Liver (tissue), 3 donors: ENCODE data around the gene ETV6.

ENCODE experiments used
- GABPA ChIP-seq, 2 donors: IDR thresholded peaks in 1 of 2; conservative IDR thresholded peaks in 1 of 2; 2 replicates each; pipeline ENCODE4 v1.6.1; 2016; ENCODE audit warnings: antibody characterized with exemption in 2 of 2, mild to moderate bottlenecking in 1 of 2, moderate library complexity in 1 of 2
- JUND ChIP-seq, 2 donors: IDR thresholded peaks; 2 replicates each; pipeline ENCODE4 v1.6.1; 2016; ENCODE audit warnings: antibody characterized with exemption in 2 of 2
- RAD21 ChIP-seq, 2 donors: IDR thresholded peaks; 2 replicates each; pipeline ENCODE4 v1.6.1; 2016; ENCODE audit warnings: antibody characterized with exemption in 2 of 2, mild to moderate bottlenecking in 2 of 2
- RXRA ChIP-seq, 2 donors: IDR thresholded peaks; 2 replicates each; pipeline ENCODE4 v1.6.1; 2017 to 2018; ENCODE audit warnings: antibody characterized with exemption in 2 of 2, mild to moderate bottlenecking in 1 of 2
- YY1 ChIP-seq: IDR thresholded peaks from 2 replicates; pipeline ENCODE4 v1.6.1; 2016; ENCODE audit warnings: antibody characterized with exemption, mild to moderate bottlenecking
- TF ChIP-seq, protein P1 (sequence below): fragments of 150-350 bp; IDR thresholded peaks from 2 replicates; pipeline ENCODE4 v1.5.1; 2017; ENCODE audit warnings: improper control_type of control experiment, low read depth, low read length; ENCODE audit not compliant: missing input control
- TF ChIP-seq, protein P2 (sequence below): IDR thresholded peaks from 2 replicates; pipeline ENCODE4 v1.6.1; 2016; ENCODE audit warnings: antibody characterized with exemption
- donor health status: healthy.
- donor health status: healthy.

DNA sequence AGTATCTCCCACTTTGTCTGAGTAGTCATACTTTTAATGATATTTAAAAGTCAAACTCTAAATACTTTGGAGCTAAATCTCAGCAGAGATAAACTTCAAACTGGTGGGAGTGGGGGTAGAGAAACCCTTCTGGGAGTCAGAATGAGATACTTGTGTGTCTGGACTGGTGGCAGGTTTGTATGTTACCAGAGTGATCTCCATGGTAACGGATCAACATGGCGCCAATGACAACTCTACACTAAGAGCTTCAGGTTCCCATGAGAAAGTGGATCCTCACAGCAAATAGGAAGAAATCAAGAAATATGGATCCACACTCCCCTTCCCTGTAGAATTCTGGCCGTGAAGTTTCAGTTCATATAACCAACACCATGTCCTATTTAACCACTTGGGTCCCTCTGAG is 121.9 kb downstream of the ETV6 start:
- no peak for TF ChIP-seq JUND (IDR thresholded peaks at IDR 0.05)
- TF ChIP-seq, protein P1, sequence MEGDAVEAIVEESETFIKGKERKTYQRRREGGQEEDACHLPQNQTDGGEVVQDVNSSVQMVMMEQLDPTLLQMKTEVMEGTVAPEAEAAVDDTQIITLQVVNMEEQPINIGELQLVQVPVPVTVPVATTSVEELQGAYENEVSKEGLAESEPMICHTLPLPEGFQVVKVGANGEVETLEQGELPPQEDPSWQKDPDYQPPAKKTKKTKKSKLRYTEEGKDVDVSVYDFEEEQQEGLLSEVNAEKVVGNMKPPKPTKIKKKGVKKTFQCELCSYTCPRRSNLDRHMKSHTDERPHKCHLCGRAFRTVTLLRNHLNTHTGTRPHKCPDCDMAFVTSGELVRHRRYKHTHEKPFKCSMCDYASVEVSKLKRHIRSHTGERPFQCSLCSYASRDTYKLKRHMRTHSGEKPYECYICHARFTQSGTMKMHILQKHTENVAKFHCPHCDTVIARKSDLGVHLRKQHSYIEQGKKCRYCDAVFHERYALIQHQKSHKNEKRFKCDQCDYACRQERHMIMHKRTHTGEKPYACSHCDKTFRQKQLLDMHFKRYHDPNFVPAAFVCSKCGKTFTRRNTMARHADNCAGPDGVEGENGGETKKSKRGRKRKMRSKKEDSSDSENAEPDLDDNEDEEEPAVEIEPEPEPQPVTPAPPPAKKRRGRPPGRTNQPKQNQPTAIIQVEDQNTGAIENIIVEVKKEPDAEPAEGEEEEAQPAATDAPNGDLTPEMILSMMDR, result no peak
- TF ChIP-seq, protein P2, sequence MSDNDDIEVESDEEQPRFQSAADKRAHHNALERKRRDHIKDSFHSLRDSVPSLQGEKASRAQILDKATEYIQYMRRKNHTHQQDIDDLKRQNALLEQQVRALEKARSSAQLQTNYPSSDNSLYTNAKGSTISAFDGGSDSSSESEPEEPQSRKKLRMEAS, result no peak
- TF ChIP-seq RXRA (IDR thresholded peaks at IDR 0.05), result no peak
- no peak for TF ChIP-seq RAD21 (IDR thresholded peaks at IDR 0.05)
- TF ChIP-seq GABPA (IDR thresholded peaks at IDR 0.05 in 1 of 2, conservative IDR thresholded peaks at IDR 0.05 in 1 of 2), result no peak
- no peak for TF ChIP-seq YY1
